OCI-LY1 (cell line): ENCODE results near the gene HPCAL1.

Source experiments
- H2AFZ ChIP-seq: fragments of 200-600 bp; sonication (generic), shearing (Covaris generic); 2 replicates; pipeline ENCODE4 v1.6.0; 2014; ENCODE audit warnings: antibody characterized with exemption, mild to moderate bottlenecking, low read length
- H3F3A ChIP-seq: fragments of 200-600 bp; sonication (generic), shearing (Covaris generic); 2 replicates; pipeline ENCODE4 v1.6.0; 2014; ENCODE audit warnings: mild to moderate bottlenecking, antibody characterized with exemption, low read length, moderate library complexity; ENCODE audit not compliant: insufficient read depth
- H3K27ac ChIP-seq: fragments of 200-600 bp; sonication (generic); 2 replicates; pipeline ENCODE4 v1.5.1; 2014; ENCODE audit warnings: low read length, mixed run types, mild to moderate bottlenecking, low read depth; ENCODE audit not compliant: poor library complexity, severe bottlenecking
- H3K27me3 ChIP-seq: fragments of 200-600 bp; sonication (generic); 2 replicates; pipeline ENCODE4 v1.6.0; 2014; ENCODE audit warnings: antibody characterized with exemption, mild to moderate bottlenecking, low read length, moderate library complexity; ENCODE audit not compliant: insufficient read depth
- H3K36me3 ChIP-seq: fragments of 200-600 bp; sonication (generic); 2 replicates; pipeline ENCODE4 v1.6.1; 2014; ENCODE audit warnings: mild to moderate bottlenecking, antibody characterized with exemption, low read length, moderate library complexity, mixed read lengths; ENCODE audit not compliant: insufficient read depth
- H3K4me1 ChIP-seq: fragments of 200-600 bp; sonication (generic); 2 replicates; pipeline ENCODE4 v1.5.1; 2014; ENCODE audit warnings: mild to moderate bottlenecking, low read length, moderate library complexity; ENCODE audit not compliant: insufficient read depth, severe bottlenecking
- H3K4me2 ChIP-seq: fragments of 200-600 bp; sonication (generic), shearing (Covaris generic); 2 replicates; pipeline ENCODE4 v1.6.1; 2014; ENCODE audit warnings: low read length
- H3K4me3 ChIP-seq: fragments of 200-600 bp; sonication (generic); 2 replicates; pipeline ENCODE4 v1.5.1; 2014; ENCODE audit warnings: low read length, low read depth, mild to moderate bottlenecking, mixed read lengths; ENCODE audit not compliant: poor library complexity, severe bottlenecking
- H3K79me2 ChIP-seq: fragments of 200-600 bp; shearing (Covaris generic); 2 replicates; pipeline ENCODE4 v1.6.1; 2016; ENCODE audit warnings: mixed run types, low read length, mixed read lengths; ENCODE audit not compliant: insufficient read depth
- H3K9ac ChIP-seq: fragments of 200-600 bp; sonication (generic), shearing (Covaris generic); 2 replicates; pipeline ENCODE4 v1.6.1; 2014; ENCODE audit warnings: mild to moderate bottlenecking, low read length, mixed read lengths
- H3K9me2 ChIP-seq: fragments of 200-600 bp; sonication (generic), shearing (Covaris generic); 2 replicates; pipeline ENCODE4 v1.6.1; 2014; ENCODE audit warnings: low read depth, mild to moderate bottlenecking, low read length, mixed read lengths
- H3K9me3 ChIP-seq: fragments of 200-600 bp; shearing (Covaris generic); 2 replicates; pipeline ENCODE4 v1.6.1; 2014; ENCODE audit warnings: low read length, mixed read lengths
- H4K20me1 ChIP-seq: fragments of 200-600 bp; sonication (generic), shearing (Covaris generic); 2 replicates; pipeline ENCODE4 v1.6.0; 2016; ENCODE audit warnings: mild to moderate bottlenecking, low read length; ENCODE audit not compliant: insufficient read depth
- EZH2 ChIP-seq: fragments of 200-600 bp; sonication (generic), shearing (Covaris generic); IDR thresholded peaks from 2 replicates; pipeline ENCODE4 v1.8.0; 2017; ENCODE audit warnings: borderline replicate concordance, mixed run types, mild to moderate bottlenecking, antibody characterized with exemption, low read length, moderate library complexity, mixed read lengths
- TF ChIP-seq, protein P1 (sequence below): fragments of 200-600 bp; sonication (generic), shearing (Covaris generic); IDR thresholded peaks from 2 replicates; pipeline ENCODE4 v1.5.1; 2017; ENCODE audit warnings: mild to moderate bottlenecking, antibody characterized with exemption, low read length, moderate library complexity, mixed read lengths

HPCAL1 gene

DNA sequence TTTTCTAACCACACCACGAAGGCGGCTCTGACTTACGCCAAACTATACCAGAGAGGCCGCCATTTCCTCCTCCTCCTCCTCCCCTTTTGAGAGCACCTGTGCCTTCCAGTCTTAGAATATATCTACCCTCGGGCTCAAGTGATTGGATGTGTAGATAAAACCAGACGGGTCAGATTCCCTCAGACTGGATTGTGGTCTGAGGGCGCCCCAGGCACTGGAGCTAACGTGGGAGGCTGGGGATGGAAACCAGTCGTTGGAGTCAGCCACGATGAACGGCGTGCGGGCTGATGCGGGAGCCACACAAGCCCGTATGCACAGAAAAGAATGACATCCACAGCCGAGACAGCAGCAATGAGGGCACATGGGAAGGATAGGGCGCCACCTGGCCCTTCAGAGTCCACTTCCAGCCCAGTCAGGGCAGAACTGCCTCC, 157.7 kb downstream of the HPCAL1 start:
- H3K4me1 ChIP-seq: no peaks in the 10 kb centered on the region
- peaks cover 9% of the 10 kb centered on the region; the same call in 1 of the 2 replicates for H3K27me3 ChIP-seq
- H3K79me2 ChIP-seq: no peaks in the 10 kb centered on the region
- H3K4me3 ChIP-seq: no peak overlapping the region
- TF ChIP-seq, protein P1, sequence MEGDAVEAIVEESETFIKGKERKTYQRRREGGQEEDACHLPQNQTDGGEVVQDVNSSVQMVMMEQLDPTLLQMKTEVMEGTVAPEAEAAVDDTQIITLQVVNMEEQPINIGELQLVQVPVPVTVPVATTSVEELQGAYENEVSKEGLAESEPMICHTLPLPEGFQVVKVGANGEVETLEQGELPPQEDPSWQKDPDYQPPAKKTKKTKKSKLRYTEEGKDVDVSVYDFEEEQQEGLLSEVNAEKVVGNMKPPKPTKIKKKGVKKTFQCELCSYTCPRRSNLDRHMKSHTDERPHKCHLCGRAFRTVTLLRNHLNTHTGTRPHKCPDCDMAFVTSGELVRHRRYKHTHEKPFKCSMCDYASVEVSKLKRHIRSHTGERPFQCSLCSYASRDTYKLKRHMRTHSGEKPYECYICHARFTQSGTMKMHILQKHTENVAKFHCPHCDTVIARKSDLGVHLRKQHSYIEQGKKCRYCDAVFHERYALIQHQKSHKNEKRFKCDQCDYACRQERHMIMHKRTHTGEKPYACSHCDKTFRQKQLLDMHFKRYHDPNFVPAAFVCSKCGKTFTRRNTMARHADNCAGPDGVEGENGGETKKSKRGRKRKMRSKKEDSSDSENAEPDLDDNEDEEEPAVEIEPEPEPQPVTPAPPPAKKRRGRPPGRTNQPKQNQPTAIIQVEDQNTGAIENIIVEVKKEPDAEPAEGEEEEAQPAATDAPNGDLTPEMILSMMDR: no peak
- no peak for TF ChIP-seq EZH2
- no peaks in the 10 kb centered on the region for H4K20me1 ChIP-seq
- H3K27ac ChIP-seq: no peak overlapping the region
- no peaks in the 10 kb centered on the region for H3K9me3 ChIP-seq
- no peaks in the 10 kb centered on the region for H3K9me2 ChIP-seq
- no peak overlapping the region for H2AFZ ChIP-seq
- no peaks in the 10 kb centered on the region for H3K36me3 ChIP-seq
- no peak overlapping the region for H3K4me2 ChIP-seq
- H3F3A ChIP-seq: no peaks in the 10 kb centered on the region
- H3K9ac ChIP-seq: no peak overlapping the region

DNA sequence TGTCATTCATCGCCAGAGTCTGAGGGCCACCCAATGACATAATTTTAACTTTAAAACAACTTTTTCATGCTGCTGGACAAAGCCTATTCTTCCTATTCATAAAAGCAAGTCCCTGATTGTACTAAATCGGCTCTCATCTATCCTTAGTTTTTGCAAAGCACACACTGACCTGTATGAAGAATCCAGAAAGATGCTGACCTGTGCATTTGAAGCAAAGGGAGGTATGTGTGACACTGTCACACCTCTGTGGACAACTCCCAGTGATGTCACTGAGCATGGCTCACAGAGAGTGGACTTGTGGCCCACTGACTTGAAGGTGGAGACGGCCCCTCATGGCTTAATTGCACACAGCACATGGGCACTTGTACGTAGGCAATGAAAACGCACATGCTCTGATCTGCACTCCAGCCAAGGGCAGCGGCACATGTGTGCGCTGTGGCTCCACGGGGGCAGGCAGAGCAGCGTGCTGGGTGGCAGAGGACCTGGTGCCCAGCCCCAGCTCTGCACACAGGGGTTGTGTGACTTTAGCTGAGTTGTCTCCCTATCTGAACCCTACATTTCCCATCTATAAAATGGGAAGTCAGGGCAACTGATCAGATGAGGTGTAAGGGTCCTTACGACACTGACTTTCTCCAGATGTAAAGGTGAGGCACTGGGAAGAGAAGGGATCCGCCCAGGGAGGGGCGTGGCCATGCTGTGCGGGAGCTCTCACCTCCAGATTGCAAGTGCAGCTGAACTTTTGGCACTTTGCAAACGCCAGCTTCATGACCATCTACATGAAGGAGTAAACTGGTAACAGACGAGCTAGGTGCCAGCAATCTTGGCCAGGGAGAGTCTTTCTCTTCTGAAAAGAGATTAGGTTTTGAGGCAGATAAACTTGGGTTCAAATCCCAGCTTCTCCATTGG, 159.7 kb downstream of the HPCAL1 start:
- TF ChIP-seq, protein P1: no peak
- no peak for TF ChIP-seq EZH2
- no peak overlapping the region for H3K27ac ChIP-seq
- no peaks in the 10 kb centered on the region for H3K4me1 ChIP-seq
- no peaks in the 10 kb centered on the region for H3K79me2 ChIP-seq
- H2AFZ ChIP-seq: no peak overlapping the region
- no peaks in the 10 kb centered on the region for H3F3A ChIP-seq
- peaks cover 5% of the 10 kb centered on the region; the same call in 1 of the 2 replicates for H3K27me3 ChIP-seq
- no peaks in the 10 kb centered on the region for H3K9me2 ChIP-seq
- H3K36me3 ChIP-seq: no peaks in the 10 kb centered on the region
- H3K9ac ChIP-seq: no peak overlapping the region
- H3K4me3 ChIP-seq: no peak overlapping the region
- H3K9me3 ChIP-seq: no peaks in the 10 kb centered on the region
- no peaks in the 10 kb centered on the region for H4K20me1 ChIP-seq
- H3K4me2 ChIP-seq: no peak overlapping the region

DNA sequence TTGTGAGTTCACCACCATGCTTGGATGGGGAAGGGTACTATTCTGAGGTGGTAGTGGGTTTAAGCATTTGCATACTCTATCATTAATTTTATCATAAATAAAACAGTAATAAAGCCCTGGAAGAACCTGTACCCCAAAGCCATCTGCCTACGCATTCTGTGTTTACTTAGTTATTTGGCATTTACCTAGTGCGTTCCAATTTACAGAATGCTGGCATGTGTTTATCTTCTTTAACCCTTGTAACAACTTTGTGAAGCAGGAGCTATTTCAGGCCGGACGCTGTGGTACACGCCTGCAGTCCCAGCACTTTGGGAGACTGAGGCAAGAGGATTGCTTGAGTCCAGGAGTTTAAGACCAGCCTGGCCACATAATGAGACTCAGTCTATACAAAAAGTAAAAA, 163.2 kb downstream of the HPCAL1 start:
- Histone ChIP-seq H3K4me2 (no peak overlapping the region), H3K9me2 (no peaks in the 10 kb centered on the region), H4K20me1 (no peaks in the 10 kb centered on the region), H3F3A (no peaks in the 10 kb centered on the region), H3K4me1 (no peaks in the 10 kb centered on the region), H3K4me3 (no peak overlapping the region), H3K9me3 (no peaks in the 10 kb centered on the region), H3K27ac (no peak overlapping the region), H3K36me3 (no peaks in the 10 kb centered on the region), H2AFZ (no peak overlapping the region), H3K79me2 (no peaks in the 10 kb centered on the region), H3K27me3 (peaks cover 5% of the 10 kb centered on the region; the same call in 1 of the 2 replicates), H3K9ac (no peak overlapping the region)
- no peak for TF ChIP-seq EZH2
- TF ChIP-seq, protein P1: no peak
